Right lobe of liver (tissue), 4 donors: ENCODE data around the gene ST8SIA5.

ENCODE experiments used
- CTCF ChIP-seq, 4 donors: fragments of 200-600 bp in 3 of 4; fragments of 450-650 bp in 1 of 4; IDR thresholded peaks; one replicate each; pipeline versions ENCODE4 v1.5.1 to v1.8.0; 2016 to 2022; ENCODE audit warnings: antibody characterized with exemption in 4 of 4, mild to moderate bottlenecking in 2 of 4
- POLR2A ChIP-seq: fragments of 450-650 bp; IDR thresholded peaks from one replicate; pipeline ENCODE4 v1.6.1; 2017; ENCODE audit warnings: antibody characterized with exemption, mild to moderate bottlenecking
- donor health status: DM: no; HTN: no; CAD: no.
- donor health status: DM: no; HTN: no; CAD: no.
- donor health status: DM: no; HTN: yes; CAD: no.

- TF ChIP-seq CTCF (IDR thresholded peaks at IDR 0.05): no peak
- TF ChIP-seq POLR2A: no peak
These were observed 13.9 kb upstream of the ST8SIA5 start for GRCh38 chr18:46770708-46771107.
